Measurements from ENCODE around the gene ART5. TPM values are rescaled to one million over a fixed set of nuclear protein-coding genes. Genes with fewer than 3 reads are reported as not detected.
A peak's percentile ranks its signal among the peaks of the same experiment; 100 is the strongest.

Gene ART5
- total and polyA plus RNA-seq, 9 of the 15 experiments (the other 6 are each of a cell fraction or from before 2014, with no cell fraction given), result 0.08 to 0.59 (median 0.33) TPM

GRCh38 chr11:3613998-3614741, 27.6 kb downstream of the ART5 start (continued):
- TF ChIP-seq ARID3B (CRISPR knock-in tag; IDR thresholded peaks at IDR 0.05; ENCODE audit: borderline replicate concordance), result no peak
- peak; percentile 69; the same call in 1 of the 2 replicates for TF ChIP-seq SMARCE1 (IDR thresholded peaks at IDR 0.05)
- no peak for TF ChIP-seq NFE2L1 (tag; IDR thresholded peaks at IDR 0.05; ENCODE audit: borderline replicate concordance, low read depth)
- TF ChIP-seq MTA3 (IDR thresholded peaks at IDR 0.05; ENCODE audit: borderline replicate concordance), result no peak
- no peak for TF ChIP-seq ZKSCAN3 (CRISPR knock-in tag; IDR thresholded peaks at IDR 0.05)
- TF ChIP-seq ZNF668 (CRISPR knock-in tag; IDR thresholded peaks at IDR 0.05), result no peak
- no peak for TF ChIP-seq ARHGAP35 (IDR thresholded peaks at IDR 0.05; ENCODE audit: partially characterized antibody)
- TF ChIP-seq STAT5B (CRISPR knock-in tag; IDR thresholded peaks at IDR 0.05), result no peak
- TF ChIP-seq ARID1B (IDR thresholded peaks at IDR 0.05), result 0 out of 2 replicates have a peak, but pooled peaks have one; percentile 10
- no peak for TF ChIP-seq CBX1 (IDR thresholded peaks at IDR 0.05; ENCODE audit: low read depth)
- peak; percentile 30; the same call in 1 of the 2 replicates for TF ChIP-seq L3MBTL2 (IDR thresholded peaks at IDR 0.05)
- TF ChIP-seq ZKSCAN8 (CRISPR knock-in tag; IDR thresholded peaks at IDR 0.05), result no peak
